Measurements from ENCODE around the gene TM4SF4.

GRCh38 chr3:149452036-149452435 lies 22.5 kb upstream of the TM4SF4 start:
- TF ChIP-seq CTCF (IDR thresholded peaks at IDR 0.05) (no peak), EZH2phosphoT487 (IDR thresholded peaks at IDR 0.05) (no peak)
